ENCODE data around the gene PARVB. TPM values are rescaled to one million over a fixed set of nuclear protein-coding genes. Genes with fewer than 3 reads are reported as not detected.
"Not testable (repeated sequence)": the region's sequence is repeated elsewhere in the genome, so short reads cannot be mapped to it uniquely, and the experiment has no call there.

Gene PARVB
- total RNA-seq, 2 donors from 2014 or later = 95.5 to 113 TPM

DNA sequence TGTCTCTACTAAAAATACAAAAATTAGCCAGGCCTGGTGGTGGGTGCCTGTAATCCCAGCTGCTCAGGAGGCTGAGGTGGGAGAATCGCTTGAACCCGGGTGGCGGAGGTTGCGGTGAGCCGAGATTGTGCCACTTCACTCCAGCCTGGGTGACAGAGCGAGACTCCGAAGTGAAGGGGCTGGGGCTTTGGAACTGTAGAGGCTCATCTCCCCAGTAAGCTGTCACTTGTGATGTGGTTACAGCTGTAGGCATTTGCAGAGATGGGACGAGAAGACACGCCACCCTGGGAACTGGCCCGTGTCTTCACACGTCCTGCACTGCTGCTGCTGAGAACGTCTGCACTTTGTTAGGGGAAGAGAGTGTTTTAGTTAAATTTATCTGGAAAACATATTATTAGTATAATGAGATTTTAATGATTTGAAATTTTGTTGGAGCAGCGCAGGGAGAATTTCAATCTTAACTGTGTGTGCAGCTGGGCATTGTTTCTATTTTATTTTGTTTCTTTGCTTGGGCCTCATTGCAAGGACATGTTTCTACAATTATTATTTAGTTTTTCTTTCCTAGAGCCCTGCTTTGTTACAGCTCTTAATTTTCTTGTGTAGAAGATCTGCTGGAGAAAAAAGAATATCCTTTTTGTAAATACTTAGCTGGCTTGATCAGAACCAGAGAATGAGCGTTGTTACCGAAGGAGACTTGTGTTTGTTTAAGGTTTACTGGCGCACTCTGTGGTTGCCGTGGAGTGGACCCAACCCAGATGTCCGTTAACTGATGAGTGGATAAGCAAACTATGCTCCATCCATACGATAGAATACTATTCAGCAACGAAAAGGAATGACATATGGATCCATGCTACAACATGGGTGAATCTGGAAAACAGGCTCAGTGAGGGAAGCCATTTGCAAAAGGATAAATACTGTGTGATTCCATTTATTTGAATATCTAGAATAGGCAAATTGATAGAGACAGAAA lies 18.4 kb downstream of the PARVB start:
- no peak for DNase-seq
- no peak for ATAC-seq
- intact Hi-C loops (cut with DNase I) = no loop called here

DNA sequence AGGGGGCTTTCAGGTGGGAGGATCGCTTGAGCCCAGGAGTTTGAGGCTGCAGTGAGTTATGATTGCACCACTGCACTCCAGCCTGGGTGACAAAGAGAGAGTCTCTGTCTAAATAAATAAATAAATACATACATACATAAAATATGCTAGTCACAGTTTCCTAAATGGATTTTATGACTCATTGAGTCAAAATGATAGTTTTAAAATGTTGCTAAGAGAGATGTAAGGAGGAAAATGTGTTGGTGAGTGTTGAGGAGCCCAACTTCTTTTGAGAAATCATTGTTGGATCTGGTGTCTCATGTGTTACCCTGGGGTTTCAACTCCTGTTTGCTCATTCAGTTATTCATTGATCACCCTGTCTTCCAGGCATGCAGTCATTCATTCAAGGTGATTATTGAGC lies 21.0 kb downstream of the PARVB start:
- ATAC-seq = no peak
- intact Hi-C loops (cut with DNase I) = no loop called here

DNA sequence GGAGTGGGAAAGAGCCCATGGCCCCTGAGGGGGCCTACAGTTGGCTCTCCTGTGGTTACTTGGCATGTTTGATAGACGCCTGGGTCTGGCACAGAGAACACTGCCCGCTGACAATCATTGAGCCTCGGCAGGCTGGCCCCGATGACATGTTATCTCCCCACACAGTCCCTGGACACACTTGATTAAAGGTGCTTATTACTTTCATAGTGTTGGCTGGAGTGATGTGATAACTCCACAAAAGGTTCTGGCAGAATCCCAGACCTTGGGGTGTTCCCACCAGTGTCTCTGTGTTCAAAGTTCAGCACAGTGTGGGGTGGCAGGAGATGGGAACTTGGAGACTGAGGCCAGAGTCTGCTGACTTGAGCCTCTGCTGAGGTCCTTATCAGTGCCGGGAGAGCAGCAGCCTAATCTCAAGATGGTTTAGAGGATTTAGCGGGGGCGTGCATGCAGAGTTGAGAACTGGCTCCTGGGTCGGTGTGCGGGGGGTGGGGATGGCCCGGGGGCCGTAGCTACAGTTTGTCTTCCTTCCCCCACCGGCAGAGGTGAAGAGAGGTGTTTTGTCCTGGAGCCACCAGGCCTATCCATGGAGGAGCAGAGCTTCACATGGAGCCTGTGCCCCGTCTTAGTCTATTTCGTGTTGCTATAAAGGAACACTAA lies 22.5 kb downstream of the PARVB start:
- peak; percentile 87 for ATAC-seq
- intact Hi-C loops (cut with DNase I) = no loop called here
- peak; percentile 66 for DNase-seq

More for the DNA sequence above, 21.0 kb downstream of the PARVB start:
- DNase-seq = no peak

DNA sequence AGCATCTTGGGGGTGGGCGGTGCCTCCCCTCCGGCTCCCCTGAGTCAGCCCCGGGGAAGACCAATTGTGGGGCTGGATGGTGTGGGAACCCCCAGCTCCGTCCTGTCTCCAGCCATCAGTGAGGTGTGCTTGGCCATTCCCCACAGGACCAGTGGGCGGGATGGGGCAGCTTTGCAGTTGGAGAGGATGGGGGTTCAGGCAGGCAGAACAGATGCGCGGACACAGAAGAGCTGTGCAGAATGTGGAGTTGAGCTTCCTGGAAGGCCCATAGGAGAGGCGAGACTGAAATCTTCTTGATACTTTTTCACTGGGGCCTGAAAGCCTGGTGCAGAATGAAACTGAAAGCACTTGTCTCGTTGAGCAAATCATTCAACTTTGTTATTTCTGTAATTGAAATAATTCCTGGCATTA lies 23.8 kb downstream of the PARVB start:
- intact Hi-C loops (cut with DNase I) = no loop called here
- no peak for DNase-seq
- no peak for ATAC-seq

DNA sequence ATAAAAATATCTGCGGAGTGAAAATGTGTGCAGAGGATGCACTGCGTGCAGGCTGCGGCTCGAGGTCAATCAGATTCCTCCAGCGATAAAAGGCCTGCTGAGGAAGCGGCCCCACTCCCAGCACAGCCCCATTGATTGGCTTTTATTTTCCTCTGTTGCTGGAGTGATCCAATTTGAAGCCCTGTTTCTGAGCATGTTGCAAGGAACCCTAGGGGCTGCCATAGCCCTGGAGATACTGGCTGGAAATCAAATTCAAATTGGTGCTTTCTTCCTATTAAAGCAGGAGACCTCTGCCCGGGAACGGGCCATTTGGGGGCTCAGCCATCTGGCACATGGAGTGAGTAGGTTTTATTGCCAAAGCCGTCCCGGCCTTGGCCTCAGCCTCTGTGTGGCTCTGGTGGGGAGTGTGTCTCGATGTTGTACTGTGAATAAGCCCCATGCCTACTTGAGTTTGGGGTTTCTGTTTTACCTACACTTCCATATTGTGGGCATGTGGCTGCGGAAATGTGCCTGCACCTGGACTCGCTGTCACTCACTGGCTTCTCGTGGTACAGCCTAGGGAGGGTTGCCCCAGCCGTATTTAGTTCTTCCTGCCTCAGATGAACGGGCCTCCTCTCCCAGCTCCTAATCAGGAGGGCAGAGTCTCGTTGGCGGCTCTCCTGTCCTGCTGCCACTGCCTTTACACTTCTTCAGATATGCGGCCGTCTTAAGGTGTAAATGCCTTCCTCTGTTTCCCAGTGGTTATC lies 25.6 kb downstream of the PARVB start:
- peak in 1 of 2 donors; percentile 58 for ATAC-seq
- no peak for DNase-seq
- intact Hi-C loops (cut with DNase I) = no loop called here

DNA sequence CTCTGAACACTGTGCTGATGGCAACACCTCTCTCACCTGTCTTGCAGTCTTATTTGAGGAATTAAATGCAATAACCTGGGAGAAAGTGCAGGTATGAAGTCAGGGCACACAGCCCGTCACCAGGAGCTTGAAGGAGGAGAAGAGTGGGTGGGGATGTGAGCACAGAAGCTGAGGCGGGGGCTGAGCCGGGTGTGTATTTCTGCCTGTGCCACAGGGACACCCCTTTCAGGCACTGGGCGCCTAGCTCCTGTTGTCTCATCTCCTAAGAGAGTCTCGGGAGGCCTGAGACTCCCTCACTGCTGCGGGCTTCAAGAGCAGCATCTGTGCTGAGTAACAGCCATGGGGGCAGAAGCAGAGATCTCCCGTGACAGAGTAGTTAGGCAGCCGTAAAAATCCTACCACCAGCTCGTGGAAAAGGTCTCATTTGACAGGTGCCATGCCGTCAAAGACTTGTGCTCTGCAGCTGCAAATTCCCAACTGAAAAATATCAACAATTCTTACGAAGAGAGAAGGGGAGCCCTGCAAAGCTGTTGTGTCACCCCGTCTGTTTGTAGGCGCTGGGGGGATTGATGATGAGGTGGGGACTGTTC lies 26.8 kb downstream of the PARVB start:
- intact Hi-C loops (cut with DNase I) = no loop called here
- ATAC-seq = no peak
- no peak for DNase-seq

DNA sequence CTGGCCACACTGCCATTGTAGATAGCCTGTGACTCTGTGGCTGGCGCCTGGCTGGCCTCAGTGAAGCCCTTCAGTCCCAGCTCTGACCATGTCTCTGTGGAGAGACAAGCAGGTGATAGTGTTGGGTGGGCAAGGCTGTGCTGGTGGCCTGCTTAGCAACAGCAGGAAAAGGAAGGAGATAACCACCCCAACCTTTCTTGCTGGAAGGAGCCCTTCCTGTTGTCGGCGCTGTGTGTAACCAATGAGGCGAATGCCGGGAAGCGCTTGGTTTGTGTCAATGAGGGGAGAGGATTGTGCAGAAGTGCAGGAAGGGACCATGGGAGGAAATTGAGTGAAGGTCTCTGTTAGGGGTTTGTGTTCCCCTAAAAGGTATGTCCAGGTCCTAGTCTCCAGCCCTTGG lies 27.3 kb downstream of the PARVB start:
- ATAC-seq = no peak
- DNase-seq = no peak
- intact Hi-C loops (cut with DNase I) = no loop called here

DNA sequence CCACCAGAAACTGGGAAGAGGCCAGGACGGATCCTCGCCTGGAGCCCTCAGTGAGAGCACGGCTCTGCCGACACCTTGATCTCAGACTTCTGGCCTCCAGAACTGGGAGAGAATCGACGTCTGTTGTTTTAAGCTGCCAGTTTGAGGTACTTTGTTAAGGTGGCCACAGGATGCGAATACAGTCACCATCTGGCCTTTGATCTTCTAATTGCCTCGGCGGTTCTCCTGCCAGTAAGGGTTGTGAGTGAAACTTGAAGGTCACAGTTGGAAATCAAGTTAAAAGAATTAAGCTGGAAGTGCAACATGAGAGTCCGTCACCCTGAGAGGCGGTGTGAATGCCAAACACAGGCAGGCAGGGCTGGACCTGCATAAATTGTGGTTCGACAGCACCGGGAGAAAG lies 27.9 kb downstream of the PARVB start:
- intact Hi-C loops (cut with DNase I) = no loop called here
- ATAC-seq (no peak), DNase-seq (no peak)

DNA sequence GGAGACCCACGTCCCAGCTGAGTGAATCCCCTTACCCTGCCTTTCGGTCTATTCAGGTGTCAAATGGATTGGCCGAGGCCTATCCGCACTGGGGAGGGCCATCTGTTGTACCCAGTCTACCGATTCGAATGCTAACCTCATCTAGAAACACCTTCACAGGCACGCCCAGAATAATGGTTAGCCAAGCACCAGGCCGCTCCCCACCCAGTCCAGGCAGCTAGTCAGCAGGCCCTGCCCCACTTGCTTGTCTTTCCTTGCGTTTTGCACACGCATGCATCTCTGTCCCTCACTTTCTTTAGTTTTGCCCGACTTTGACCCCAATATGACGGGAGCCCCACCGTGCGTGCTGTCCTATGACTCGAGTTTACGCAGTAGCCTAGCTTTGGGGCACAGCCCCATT lies 31.7 kb downstream of the PARVB start:
- DNase-seq (no peak), ATAC-seq (no peak)
- intact Hi-C loops (cut with DNase I) = no loop called here

DNA sequence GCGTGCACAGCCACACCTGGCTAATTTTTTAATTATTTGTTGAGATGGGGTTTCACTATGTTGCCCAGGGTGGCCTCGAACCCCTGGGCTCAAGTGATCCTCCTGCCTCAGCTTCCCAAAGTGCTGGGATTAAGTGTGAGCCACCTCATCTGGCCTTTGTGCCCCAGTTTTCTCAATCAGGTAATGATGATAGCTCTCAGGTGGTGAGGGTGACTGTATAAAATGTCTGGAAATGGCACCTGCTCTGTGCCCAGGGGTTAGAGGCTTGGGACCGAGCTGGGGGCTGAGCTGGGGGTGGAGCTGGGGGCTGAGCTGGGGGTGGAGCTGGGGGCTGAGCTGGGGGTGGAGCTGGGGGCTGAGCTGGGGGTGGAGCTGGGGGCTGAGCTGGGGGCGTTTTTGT lies 32.5 kb downstream of the PARVB start:
- DNase-seq; intact Hi-C loops (cut with DNase I); ATAC-seq: not testable (repeated sequence)

DNA sequence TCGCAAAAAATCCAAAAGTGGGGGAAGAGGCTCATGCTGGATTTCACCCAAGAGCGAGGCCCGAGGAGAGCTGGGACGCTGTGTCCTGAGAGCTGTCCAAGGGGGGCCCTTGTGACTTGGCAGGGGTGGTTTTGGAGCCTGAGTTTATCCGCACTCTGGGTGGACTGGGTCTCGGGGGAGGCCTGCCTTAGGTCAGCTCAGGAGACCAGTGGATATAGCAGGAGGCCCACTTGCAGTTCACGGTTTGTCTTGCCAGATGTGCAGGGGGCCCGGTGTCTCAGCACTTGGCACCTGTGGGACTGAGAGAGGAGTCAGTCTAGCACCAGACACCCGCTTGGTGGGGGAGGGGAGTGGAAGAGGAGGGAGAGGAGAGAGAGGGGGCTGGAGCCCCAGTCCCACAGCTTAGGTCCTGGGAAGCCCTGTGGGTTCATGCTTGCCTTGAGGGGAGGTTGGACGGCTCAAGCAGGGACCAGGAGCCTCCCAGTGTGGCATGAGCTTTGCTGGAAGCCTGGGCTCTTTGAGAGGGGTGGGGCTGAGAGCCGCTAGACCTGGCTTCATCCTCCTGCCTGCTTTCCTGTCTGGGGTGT lies 33.4 kb downstream of the PARVB start:
- DNase-seq (peak; percentile 78), ATAC-seq (peak; percentile 89 to 94)

DNA sequence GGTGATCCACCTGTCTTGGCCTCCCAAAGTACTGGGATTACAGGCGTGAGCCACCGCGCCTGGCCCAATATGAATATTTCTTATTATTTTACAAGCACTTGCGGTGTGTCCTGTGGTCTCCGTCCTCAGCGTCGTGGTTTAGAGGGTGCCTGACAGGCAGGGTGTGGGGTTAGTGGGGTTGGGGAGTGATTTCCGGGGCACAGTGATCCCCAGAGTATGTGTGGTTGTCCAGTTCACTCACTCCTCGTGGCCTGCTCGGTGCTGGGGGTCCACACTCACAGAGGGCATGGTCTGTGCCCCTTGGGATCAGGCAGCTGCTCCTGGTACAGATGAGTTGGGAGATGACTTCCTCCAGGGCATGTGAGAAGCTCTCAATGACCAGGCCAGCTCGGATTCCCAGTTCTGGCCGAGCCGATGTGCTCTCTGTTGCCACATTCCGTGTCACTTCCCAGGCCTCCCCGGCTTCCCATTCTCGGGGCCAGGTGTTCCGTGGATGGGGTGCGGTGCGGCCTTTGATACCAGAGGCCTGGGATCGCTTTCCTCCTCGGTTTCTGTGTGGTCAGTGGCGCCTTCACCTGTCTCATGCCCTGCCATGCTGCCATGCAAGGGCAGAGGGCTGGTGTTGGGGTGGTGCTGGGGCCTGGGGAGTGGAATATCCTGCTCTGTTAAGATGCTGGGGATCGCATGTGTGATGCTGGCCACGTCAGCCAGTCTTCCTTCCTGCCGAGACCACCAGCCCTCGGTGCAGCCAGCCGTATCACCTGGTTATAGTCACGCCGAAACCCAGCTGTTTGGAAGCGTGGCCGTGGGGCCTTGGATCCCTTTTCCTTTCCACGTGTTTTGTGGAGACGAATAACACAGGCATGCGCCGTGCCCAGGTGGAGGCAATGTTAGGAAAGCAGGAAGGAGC lies 39.6 kb downstream of the PARVB start:
- no peak for DNase-seq
- intact Hi-C loops (cut with DNase I) = no loop called here

More for the DNA sequence above, 33.4 kb downstream of the PARVB start:
- intact Hi-C loops (cut with DNase I) = no loop called here

DNA sequence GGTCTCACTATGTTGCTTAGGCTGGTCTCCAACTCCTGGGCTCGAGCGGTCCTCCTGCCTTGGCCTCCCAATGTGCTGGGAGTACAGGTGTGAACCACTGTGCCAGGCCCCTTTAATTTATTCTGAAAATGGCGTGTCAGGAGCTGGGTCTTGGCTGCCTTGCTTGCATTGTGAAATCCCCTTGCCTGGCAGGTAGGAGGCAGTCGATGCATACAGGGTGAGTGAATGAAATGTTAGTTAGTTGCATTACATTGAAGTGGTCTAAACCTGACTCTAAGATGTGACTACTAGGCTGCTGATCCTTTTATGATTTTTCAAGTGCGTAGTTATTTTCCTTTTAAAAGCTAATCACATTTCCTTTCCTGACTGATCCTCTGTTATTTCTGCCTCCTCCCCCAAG lies 42.9 kb downstream of the PARVB start:
- intact Hi-C loops (cut with DNase I) = no loop called here
- DNase-seq (no peak), ATAC-seq (no peak)

More for the DNA sequence above, 39.6 kb downstream of the PARVB start:
- ATAC-seq = no peak

DNA sequence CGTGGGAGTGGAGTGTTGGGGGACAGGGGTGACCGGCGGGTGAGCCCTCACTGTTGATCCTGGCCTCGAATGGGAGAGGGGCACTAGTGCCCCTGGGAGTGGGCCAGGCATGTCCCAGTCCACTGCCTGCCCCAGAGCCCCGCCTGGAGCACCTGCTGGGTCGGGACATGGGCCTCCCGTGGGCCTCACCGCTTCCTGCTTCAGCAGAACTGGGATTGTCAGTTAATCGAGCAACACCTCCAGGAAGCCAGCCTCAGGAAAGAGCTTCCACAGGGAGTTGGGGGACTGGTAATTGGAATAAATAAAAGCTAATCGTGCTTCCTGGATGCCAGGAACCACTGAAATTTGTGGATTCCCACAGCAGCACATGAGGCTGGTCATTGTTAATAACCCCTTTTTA lies 43.8 kb downstream of the PARVB start:
- no peak for ATAC-seq
- intact Hi-C loops (cut with DNase I) = no loop called here
- no peak for DNase-seq

DNA sequence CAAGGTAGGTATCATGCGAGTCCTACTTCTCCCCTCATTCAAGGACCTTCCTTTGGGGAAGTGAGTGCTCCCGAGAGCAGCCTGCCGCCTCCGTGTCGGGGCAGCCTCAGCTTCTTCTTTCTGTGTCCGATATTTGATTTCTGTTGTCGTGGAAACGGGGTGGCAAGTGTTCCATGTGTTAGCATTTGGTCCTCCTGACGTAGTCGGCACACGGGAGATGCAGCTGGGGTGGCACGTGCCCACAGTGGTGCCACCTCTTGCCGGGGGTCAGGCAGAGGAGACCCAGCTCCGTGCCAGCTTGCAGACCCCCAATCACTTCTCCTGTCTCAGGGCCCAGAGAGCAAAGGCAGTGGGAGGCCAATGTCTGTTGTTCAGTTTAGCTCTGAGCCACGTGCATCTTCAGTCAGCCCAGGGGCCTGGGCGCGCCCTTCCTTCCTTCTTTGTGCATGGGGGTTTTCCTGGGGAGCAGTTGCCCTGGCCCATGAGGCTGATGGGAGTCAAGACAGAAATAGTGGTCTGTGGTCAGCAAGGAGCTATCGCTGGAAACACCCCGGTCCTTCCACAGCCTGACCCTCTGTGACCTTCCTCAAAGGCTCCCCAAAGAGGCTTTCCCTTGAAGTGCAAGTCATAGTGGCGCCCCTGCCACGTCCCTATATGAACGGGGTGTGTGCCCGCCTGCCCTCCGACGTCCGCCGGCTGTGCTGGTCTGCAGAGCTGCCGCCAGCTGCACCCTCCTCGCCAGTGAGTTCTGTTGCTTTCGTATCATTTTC lies 44.5 kb downstream of the PARVB start:
- ATAC-seq = peak; percentile 38 to 57
- no peak for DNase-seq
- intact Hi-C loops (cut with DNase I) = no loop called here

DNA sequence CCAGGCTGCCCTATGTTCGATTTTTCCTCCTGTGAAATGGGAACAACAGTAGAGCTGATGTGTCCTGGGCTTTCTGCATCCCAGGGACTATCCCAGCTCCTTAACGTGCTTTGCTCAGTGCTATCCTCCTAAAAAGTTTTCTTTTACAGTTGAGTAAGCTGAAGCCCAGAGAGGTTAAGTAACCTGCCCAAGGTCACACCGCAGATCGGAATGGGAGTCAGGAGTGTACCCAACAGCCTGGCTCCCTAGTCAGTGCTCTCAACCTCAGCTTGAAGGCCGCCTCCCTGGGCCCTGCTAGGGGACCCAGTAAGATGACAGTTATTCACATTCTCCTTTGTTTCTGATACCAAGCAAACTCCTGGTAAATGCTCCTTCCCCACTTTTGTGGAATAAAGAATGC lies 45.9 kb downstream of the PARVB start:
- DNase-seq = no peak
- intact Hi-C loops (cut with DNase I) = loop anchor here in 1 of 2 donors (10.0 kb wide), 1 partner anchor 45 kb away; the partner anchor contains the start of gene PARVB
- no peak for ATAC-seq

DNA sequence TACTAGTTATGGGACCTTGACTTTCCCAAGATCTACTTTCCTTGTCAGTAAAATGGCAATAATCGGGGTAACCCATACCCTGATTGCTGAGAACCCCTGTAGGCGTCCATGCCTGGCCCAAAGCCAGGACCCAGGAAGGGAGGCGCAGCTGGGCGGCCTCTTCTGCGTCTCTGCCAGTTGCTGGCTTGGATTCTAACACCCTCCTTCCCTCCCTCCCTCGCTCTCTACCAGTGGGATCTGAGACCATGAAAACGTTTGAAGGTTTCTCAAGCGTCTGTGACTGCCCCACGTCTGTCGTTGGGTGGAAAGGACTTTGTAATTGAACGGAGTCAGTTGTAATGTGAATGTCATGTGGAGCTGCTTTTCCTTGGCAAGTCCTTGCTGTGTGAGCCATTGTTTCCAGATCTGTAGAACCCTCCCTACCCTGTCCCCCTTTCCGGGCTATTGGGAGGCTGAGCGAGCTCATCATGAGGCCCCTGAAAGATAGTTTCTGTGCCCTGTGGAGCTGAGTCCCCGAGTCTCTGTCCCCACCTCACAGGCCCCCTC lies 47.8 kb downstream of the PARVB start:
- no peak for DNase-seq
- intact Hi-C loops (cut with DNase I) = loop anchor here in 1 of 2 donors (10.0 kb wide), 1 partner anchor 47 kb away; the partner anchor contains the start of gene PARVB
- ATAC-seq = peak in 1 of 2 donors; percentile 5
